Stimulated activated naive CD8-positive, alpha-beta T cell treated with anti-CD3 and anti-CD28 coated beads, Interleukin-15, amount 100 ng/mL, for 72 hours (primary cell): ENCODE results near the gene DTHD1.
A peak's percentile ranks its signal among the peaks of the same experiment; 100 is the strongest.

Experiments
- ATAC-seq: fragments of 150-1000 bp; cut with Tn5 transposase; 2 replicates; pipeline ENCODE4 v1.10.0; 2021; ENCODE audit warnings: mild to moderate bottlenecking, moderate library complexity
- DNase-seq, 2 donors: peaks; one replicate each; pipeline ENCODE4 v3.0.0; 2021 to 2022
- H3K27ac Mint-ChIP-seq, 2 donors: one replicate each; pipeline ENCODE4 v1.8.0; 2022; ENCODE audit warnings: mild to moderate bottlenecking in 2 of 2, mixed read lengths in 2 of 2, moderate library complexity in 2 of 2
- H3K27me3 Mint-ChIP-seq: one replicate; pipeline ENCODE4 v1.8.0; 2022; ENCODE audit warnings: mixed read lengths
- H3K4me1 Mint-ChIP-seq: one replicate; pipeline ENCODE4 v1.8.0; 2022; ENCODE audit warnings: mild to moderate bottlenecking, mixed read lengths
- H3K4me3 Mint-ChIP-seq, 2 donors: one replicate each; pipeline ENCODE4 v1.8.0; 2022; ENCODE audit warnings: mild to moderate bottlenecking in 2 of 2, mixed read lengths in 2 of 2, moderate library complexity in 1 of 2
- H3K9me3 Mint-ChIP-seq, 2 donors: one replicate each; pipeline ENCODE4 v1.8.0; 2022; ENCODE audit warnings: mixed read lengths in 2 of 2

Gene DTHD1

DNA sequence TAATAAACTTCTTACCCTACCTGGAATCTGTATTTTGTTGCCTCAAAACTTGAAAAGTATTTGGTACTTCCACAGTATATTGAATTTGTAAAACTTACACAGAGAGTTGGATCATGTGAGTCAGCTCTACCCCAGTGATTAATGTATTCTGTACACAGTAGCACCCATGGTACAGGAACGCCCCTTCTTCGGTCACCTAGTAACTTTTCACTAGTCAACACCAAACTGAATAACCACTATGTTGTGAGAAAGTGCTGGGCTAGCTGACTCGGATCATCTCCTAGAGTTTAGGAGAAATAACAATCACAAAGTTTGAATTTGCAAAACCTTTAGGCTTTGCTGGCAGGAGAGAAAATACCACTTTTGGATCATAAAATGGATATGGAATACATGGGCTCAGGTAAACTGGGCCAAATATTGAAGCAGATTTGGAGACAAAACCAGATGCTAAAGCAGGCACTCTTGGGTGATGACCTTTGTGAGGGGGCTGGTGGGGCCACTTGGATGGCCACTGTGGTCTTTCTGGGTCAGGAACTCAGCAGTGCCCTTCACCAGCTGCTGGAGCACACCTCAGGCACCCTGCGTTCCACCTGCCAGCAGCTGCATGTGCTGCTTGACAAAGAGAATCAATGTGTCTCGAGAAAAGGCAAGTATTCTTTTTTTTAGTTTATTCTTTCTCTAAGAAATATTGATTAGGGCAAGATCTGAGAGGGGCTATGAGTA, at the start of gene DTHD1:
Gene DTHD1, plus strand, starts transcription at position 233 of the 723 bp plus-strand sequence. Its CDS starts 143 bp downstream, at position 376.
- ATAC-seq, result peak; percentile 43
- Mint-ChIP-seq H3K4me1 (peaks cover 94% of the 10 kb centered on the region), H3K27ac (peak within 1 kb of the TSS; percentile 17 to 23)

DNA sequence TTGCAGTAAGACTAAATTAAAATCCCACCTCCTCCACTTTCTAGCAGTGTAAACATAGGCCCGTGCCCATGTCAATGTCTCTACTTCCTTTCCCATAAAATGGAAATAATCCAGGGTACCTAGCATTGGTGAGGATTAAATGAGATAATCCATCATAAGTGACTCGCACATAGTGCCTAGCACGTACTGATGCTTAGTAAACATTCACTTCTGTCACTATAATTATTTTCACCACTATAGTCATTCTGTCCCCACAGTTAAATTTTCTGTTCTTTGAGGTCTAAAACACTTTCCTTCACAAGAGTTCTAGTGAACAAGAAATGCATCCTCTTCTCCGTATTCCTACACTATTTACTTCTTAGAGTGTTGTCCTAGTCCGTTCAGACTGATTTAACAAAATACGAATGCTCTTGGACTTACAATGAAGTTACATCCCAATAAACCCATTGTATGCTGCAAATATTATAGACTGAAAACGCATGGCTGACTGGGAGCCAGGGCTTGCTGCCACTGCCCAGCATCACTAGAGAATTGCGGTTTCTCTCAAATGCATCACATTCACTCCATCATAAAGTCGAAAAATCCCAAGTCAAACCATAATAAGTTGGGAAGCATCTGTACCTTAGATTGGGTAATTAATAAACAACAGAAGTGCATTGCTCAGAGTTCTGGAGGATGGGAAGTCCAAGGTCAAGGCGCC, 47.7 kb upstream of the DTHD1 start:
- Mint-ChIP-seq H3K4me3 (no peak overlapping the region), H3K4me1 (peaks cover 68% of the 10 kb centered on the region), H3K9me3 (peaks cover 27 to 33% of the 10 kb centered on the region in 2 donors), H3K27me3 (no peaks in the 10 kb centered on the region), H3K27ac (no peak overlapping the region)
- peak; percentile 53 for ATAC-seq
- no peak for DNase-seq

More for the DNA sequence above, at the start of gene DTHD1:
- Mint-ChIP-seq H3K9me3 (peaks cover 0 to 5% of the 10 kb centered on the region in 2 donors), H3K27me3 (no peaks in the 10 kb centered on the region), H3K4me3 (peak within 1 kb of the TSS; percentile 3 to 44)
- DNase-seq, result peak in 1 of 2 donors; percentile 32

DNA sequence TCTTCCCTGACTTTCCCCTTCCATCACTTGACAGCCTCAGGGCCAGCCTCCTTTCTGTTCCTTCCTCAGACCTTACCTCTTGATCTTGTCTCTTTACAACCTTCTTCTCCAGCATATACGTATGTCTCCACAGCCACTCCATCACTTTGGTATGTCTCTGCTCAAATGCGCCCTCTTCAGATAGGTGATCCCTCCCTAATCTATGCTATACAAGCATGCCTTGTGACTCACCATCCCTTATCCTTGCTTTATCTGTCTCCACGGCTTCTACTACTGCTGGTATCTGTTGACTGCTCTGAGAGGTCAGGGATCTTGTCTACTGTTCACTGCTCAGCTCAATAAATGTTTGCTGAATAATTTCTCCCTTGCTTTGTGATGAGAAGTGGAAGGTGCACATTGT, 46.1 kb upstream of the DTHD1 start:
- peaks cover 27 to 33% of the 10 kb centered on the region in 2 donors for H3K9me3 Mint-ChIP-seq
- H3K27ac Mint-ChIP-seq, result peak overlapping the region in 1 of 2 donors; percentile 3
- H3K27me3 Mint-ChIP-seq, result no peaks in the 10 kb centered on the region
- no peak overlapping the region for H3K4me3 Mint-ChIP-seq
- DNase-seq (no peak), ATAC-seq (no peak)
- peaks cover 77% of the 10 kb centered on the region for H3K4me1 Mint-ChIP-seq

DNA sequence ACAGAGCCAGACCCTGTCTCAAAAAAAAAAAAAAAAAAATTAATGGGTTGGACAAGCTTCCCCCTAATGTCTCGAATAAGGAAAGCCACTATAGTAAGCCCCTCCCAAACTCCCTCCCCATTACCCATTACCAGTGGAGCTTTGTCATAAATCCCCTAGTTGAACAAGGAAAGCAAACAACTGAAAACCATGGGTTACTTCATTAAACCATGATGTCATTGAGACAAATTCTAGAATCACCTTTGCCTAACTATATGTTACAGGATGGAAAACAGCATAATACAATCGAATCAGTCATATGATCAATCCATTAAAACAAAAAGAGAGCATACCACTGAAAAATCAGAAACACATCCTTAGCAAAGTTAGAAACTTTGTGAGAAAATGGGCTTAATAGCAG, 45.3 kb upstream of the DTHD1 start:
- Mint-ChIP-seq H3K9me3 (peaks cover 27 to 33% of the 10 kb centered on the region in 2 donors), H3K27ac (no peak overlapping the region), H3K4me3 (no peak overlapping the region), H3K4me1 (peaks cover 76% of the 10 kb centered on the region), H3K27me3 (no peaks in the 10 kb centered on the region)
- DNase-seq (no peak), ATAC-seq (no peak)

DNA sequence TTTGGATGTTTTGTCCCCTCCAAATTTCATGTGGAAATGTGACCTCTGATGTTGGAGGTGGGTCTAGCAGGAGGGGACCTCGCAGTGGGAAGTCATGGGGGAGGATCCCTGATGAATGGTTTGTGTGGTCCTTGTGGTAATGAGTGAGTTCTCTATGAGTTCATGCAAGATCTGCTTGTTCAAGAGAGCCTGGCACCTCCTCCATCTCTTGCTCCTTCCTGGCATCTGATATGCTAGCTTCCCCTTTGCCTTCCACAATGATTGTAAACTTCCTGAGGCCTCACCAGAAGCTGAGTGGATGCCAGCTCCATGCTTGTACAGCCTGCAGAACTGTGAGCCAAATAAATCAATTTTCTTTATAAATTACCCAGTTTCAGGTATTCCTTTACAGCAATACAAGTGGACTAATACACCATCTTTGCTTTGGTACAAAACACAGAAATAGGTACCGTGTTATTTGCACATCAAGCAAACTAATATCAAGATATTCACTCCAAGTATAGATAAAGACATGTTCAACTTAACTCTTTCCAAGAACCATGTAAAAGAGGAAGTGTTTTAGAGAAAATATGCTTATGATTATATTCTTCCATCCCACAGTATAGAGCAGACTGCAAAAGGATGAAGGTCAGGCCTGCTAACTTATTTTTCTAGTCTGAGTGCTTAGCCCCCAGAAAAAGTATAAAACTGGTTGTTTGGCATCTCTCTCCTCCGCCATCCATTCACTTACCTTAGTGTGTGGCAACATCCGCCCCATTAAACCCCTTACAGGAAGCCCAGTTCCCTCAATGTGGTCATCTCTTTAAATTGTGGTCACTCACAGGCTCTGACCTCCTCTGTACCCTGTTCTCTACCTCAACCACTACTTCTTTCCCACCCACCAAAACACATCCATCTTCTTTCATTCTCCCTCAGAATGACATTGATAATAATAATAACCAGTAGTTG, 43.8 kb upstream of the DTHD1 start:
- Mint-ChIP-seq H3K27ac (peak overlapping the region in 1 of 2 donors; percentile 52), H3K4me1 (peaks cover 79% of the 10 kb centered on the region), H3K4me3 (peak overlapping the region; percentile 1 to 37), H3K27me3 (no peaks in the 10 kb centered on the region), H3K9me3 (peaks cover 21 to 26% of the 10 kb centered on the region in 2 donors)
- DNase-seq, result peak in 1 of 2 donors; percentile 52
- peak; percentile 85 for ATAC-seq

DNA sequence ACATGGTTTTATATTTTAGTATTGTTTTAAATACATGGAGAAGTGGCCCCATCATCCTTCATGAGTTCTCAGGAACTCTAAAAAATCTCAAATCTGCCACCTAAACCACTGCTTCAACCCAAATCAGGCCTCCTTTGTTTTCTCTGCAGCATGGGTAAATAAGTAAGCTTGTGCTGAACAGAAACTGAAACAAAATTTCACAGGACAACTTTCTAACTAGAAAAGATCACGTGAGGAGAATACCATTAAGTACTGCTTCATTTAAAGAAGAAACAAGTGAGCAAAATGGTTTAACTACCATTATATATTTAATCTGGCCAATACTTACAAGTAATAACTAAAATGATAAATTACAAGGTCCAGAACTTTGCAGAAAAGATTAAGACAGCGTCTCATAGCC, 39.6 kb upstream of the DTHD1 start:
- H3K9me3 Mint-ChIP-seq, result peaks cover 5 to 7% of the 10 kb centered on the region in 2 donors
- H3K27me3 Mint-ChIP-seq, result no peaks in the 10 kb centered on the region
- H3K27ac Mint-ChIP-seq, result peak overlapping the region in 1 of 2 donors; percentile 1
- H3K4me1 Mint-ChIP-seq, result peaks cover 60% of the 10 kb centered on the region
- DNase-seq (no peak), ATAC-seq (no peak)
- H3K4me3 Mint-ChIP-seq, result peak overlapping the region; percentile 84 to 94

DNA sequence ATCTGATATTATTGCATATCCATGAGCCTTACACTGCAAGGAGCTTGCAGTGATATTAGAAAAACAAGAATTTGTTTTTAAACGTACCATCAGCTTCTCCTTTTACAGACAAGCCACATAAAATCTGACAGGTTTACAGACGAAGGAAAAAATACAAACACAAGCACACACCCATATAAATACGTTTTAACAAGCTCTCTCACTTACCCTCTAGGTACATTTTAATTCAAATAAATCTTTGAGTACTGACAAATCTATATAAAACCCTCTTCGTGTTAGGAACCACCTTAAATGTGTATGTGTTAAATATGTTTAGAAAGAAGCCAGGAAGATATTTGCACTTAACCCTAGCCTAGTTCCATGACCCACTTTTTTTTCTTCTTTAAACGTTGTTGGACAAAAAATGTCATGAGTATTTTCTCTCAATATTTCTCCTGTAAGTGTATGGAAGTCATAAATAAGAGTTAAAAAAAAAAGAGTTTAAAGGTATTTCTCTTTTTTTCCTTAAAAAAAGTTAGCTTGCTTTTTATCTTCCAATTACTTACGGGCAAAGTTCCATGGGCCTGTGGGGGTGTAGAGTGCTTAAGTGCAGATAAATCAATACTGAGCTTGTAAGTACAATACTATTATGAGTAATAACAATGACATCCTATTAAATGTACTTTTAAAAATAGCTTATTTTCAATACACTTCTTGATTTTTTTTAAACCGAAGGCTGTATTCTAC, 38.6 kb upstream of the DTHD1 start:
- DNase-seq (no peak), ATAC-seq (no peak)
- H3K27me3 Mint-ChIP-seq, result no peaks in the 10 kb centered on the region
- peak overlapping the region; percentile 84 to 94 for H3K4me3 Mint-ChIP-seq
- peaks cover 54% of the 10 kb centered on the region for H3K4me1 Mint-ChIP-seq
- peaks cover 4 to 6% of the 10 kb centered on the region in 2 donors for H3K9me3 Mint-ChIP-seq
- H3K27ac Mint-ChIP-seq, result peak overlapping the region; percentile 72 to 89

DNA sequence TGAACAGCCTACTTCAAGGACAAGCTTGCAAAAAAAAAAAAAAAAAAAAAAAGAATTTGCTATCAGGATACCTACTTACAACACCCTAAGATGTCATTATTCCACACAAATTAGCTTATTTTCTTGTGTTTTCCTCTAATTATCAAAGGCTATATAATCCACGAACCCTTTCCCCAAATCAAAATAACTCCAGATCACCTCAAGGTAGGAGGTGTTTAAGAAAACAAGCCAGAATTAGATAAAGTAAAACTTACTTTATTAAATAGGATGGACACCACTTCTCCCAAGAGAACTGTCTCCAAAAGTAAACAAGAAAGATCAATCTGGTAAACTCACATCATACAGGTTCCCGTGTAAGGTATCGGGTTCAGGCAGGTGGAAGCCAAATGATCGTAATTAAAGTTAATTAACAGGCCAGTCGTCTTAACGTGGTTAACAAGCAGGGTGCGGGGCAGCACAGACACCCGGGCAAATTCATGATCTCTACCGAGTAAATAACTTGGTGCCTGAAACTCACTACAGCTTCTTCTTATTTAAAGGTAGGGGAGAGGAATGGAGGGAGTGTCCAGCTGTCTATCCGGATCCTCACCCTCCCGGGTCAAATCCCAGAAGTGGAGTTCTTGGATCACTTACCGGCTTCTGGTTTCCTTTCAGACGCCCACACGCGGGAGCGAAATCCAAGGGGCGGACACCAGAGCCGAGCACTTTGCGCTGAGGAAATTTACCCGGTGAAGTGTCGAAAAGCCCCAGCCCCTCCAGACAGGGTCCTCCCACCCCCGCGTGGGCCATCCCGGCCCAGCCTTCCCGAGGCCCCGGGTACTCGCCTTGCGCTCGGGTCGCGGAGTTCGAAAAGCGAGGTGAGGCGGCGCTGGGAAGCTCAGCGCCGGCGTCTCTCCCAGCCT, 37.8 kb upstream of the DTHD1 start:
- Mint-ChIP-seq H3K27me3 (no peaks in the 10 kb centered on the region), H3K27ac (peak overlapping the region; percentile 72 to 89), H3K4me3 (peak overlapping the region; percentile 84 to 94), H3K4me1 (peaks cover 46% of the 10 kb centered on the region), H3K9me3 (no peaks in the 10 kb centered on the region)
- DNase-seq (peak; percentile 58 to 59), ATAC-seq (peak; percentile 60)

DNA sequence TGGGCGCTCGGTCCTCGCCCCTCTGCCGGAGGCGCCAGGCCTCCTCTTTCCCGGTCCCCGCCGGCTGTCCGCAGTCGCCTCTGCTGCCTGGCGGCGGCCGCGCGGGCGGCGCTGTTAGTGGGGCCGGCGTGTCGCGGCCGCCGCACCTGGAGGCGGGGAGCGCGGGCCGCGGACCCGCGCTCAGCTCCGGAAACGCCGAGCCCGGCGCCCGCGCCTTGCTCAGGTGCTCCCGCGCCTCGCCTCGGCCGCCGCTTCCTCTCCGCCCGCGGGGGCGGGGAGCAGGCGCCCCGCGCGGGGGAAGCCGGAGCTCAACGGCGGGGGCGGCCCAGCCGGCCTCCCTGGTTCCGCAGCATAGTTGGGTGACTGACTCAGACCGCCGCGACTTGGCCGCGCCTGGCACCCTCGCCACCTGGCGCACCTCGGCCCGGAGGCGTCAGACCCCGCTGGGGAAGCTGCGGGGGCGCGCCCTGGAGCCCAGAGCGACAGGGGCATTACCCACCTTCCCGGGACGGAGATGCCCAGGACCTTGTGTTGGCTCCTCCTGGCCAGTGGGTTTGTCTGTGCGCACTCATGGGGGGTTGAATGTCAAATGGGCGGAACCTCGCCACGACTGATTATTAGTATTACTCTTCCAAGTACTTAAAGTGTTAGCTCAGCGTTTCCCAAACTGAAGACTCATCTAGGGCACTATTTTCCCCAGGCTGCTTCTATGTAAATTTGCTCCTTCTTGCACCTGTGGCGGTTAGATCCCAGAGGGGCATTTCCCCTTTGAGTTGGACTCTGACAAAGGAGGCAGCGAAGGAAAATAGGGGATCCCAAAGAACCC, 36.9 kb upstream of the DTHD1 start, which contains the start of gene ARAP2:
Gene ARAP2, minus strand, starts transcription at position 258 of the 826 bp plus-strand sequence. CDS start 15,028 bp downstream, outside the sequence.
- Mint-ChIP-seq H3K4me3 (peak within 1 kb of the TSS; percentile 84 to 94), H3K27me3 (no peaks in the 10 kb centered on the region), H3K9me3 (no peaks in the 10 kb centered on the region), H3K27ac (peak within 1 kb of the TSS; percentile 92 to 95), H3K4me1 (peaks cover 37% of the 10 kb centered on the region)
- ATAC-seq (peak; percentile 86), DNase-seq (peak; percentile 85)

DNA sequence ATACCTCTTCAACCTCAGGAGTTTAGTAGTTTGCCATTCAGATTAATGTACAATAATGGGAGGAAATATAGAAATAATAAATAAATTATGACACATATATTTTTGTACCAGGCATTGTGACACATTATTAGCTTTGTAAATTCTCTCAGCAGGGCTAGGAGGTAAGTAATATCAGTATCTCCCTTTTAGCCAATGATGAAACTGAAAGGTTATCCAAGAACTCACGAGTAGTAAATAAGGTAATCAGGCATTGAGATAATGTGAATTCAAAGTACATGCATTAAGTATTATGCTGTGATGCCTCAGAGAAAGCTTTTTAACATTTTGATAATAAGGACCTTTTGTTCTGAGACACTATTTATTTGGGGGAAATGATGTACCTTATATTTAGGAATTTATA, 31.8 kb upstream of the DTHD1 start:
- no peaks in the 10 kb centered on the region for H3K9me3 Mint-ChIP-seq
- H3K27ac Mint-ChIP-seq, result no peak overlapping the region
- DNase-seq, result no peak
- peaks cover 37% of the 10 kb centered on the region for H3K4me1 Mint-ChIP-seq
- no peak overlapping the region for H3K4me3 Mint-ChIP-seq
- peak; percentile 32 for ATAC-seq
- no peaks in the 10 kb centered on the region for H3K27me3 Mint-ChIP-seq

DNA sequence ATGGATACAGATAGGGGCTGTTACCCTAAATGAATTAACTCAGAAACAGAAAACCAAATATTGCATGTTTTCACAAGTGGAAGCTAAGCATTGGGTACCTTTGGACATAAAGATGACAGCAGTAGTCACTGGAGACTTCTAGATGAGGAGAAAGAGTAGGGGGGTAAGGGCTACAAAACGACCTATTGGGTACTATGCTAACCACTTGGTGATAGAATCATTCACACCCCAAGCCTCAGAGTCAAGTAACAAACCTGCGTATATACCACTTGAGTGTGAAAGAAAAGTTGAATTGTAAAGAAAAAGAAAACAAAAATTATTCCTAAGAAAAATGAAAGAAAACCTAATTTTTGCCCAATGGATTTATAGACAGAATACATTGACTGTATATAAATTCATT, 29.4 kb upstream of the DTHD1 start:
- no peak for ATAC-seq
- H3K4me1 Mint-ChIP-seq, result peaks cover 47% of the 10 kb centered on the region

DNA sequence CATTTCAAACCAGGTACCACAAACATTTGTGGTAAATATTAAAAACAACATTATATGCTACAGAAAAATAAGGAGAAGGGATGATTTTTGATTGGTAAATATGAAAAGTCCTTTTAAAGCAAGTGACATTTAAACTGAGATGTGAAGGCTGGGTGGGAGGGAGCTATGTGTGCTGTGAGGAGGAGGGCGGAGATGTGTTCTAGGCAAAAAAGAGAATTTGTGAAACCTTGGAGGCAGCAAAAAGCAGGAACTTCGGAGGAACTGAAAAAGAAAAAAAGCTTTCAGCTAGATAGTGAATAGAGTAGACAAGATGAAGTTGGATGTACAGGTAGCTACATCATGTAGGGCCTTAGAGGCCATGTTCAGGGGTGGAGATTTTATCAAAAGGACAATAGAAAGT, 27.0 kb upstream of the DTHD1 start:
- Mint-ChIP-seq H3K4me3 (no peak overlapping the region), H3K27me3 (no peaks in the 10 kb centered on the region), H3K27ac (peak overlapping the region in 1 of 2 donors; percentile 30), H3K4me1 (peaks cover 52% of the 10 kb centered on the region), H3K9me3 (no peaks in the 10 kb centered on the region)
- DNase-seq (no peak), ATAC-seq (no peak)

More for the DNA sequence above, 29.4 kb upstream of the DTHD1 start:
- no peak overlapping the region for H3K4me3 Mint-ChIP-seq
- no peak for DNase-seq
- H3K27ac Mint-ChIP-seq, result no peak overlapping the region
- no peaks in the 10 kb centered on the region for H3K9me3 Mint-ChIP-seq
- no peaks in the 10 kb centered on the region for H3K27me3 Mint-ChIP-seq

DNA sequence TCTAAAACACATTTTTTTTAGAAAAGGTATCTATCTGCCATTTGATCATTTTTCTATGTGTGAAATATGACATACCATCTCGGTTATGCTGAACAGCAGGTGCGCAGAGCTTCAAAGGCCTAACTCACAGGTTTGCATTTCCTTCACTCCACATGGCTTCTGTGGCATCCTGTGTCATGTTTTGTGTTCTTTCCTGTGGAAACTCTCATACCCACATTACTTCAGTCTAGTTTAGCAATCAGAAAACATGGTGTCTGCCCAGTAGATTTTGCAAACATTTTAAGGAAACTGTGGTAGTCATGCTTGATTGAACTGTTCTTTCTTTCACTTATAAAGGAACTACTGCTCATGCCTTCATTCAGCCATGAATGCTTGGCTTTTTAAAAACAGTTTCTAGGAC, 25.8 kb upstream of the DTHD1 start:
- H3K4me1 Mint-ChIP-seq, result peaks cover 52% of the 10 kb centered on the region
- peaks cover 0 to 1% of the 10 kb centered on the region in 2 donors for H3K9me3 Mint-ChIP-seq
- H3K27ac Mint-ChIP-seq, result peak overlapping the region; percentile 95 to 97

More for the DNA sequence above, 25.8 kb upstream of the DTHD1 start:
- DNase-seq (peak; percentile 39 to 62), ATAC-seq (peak; percentile 98)
- Mint-ChIP-seq H3K4me3 (peak overlapping the region; percentile 63 to 80), H3K27me3 (no peaks in the 10 kb centered on the region)
